IMR-90 (cell line): ENCODE measurements around the gene FAM162B. TPM values are rescaled to one million over a fixed set of nuclear protein-coding genes. Genes with fewer than 3 reads are reported as not detected.

ENCODE experiments used
- ATAC-seq: fragments of 200-7000 bp; cut with Tn5 transposase; 2 replicates; pipeline ENCODE4 v1.9.1; 2020; ENCODE audit warnings: low read depth, mild to moderate bottlenecking, moderate library complexity
- BruUV-seq: library from RNA; stranded (reverse); fragments of 400-500 nt; replicated peaks from 2 replicates; lab custom pipeline; 2021; lab: Mats Ljungman, UMichigan
- CTCF ChIA-PET: fragments of 300-600 bp; formaldehyde crosslinking; extraction: SDS; loops from one replicate; lab custom pipeline; 2021; ENCODE audit warnings: antibody characterized with exemption; lab: Yijun Ruan, JAX
- POLR2A ChIA-PET: fragments of 300-600 bp; sonication (Branson Sonifier 250); formaldehyde crosslinking; loops from one replicate; lab custom pipeline; 2022; ENCODE audit warnings: antibody characterized with exemption; ENCODE audit not compliant: unreplicated experiment; lab: Charles Lee
- DNase-seq: peaks from one replicate; pipeline ENCODE4 v3.0.0; 2013
- H2AFZ ChIP-seq: replicated peaks from 2 replicates; pipeline ENCODE3; 2013; ENCODE audit warnings: low read length, mild to moderate bottlenecking; ENCODE audit not compliant: poor library complexity
- H2AK5ac ChIP-seq: 2 replicates; pipeline ENCODE4 v1.6.1; 2013; ENCODE audit warnings: low read depth, low read length, inconsistent platforms
- H2AK9ac ChIP-seq: replicated peaks from 2 replicates; pipeline ENCODE3; 2013; ENCODE audit warnings: mild to moderate bottlenecking, low read depth, low read length, moderate library complexity; ENCODE audit not compliant: poor library complexity
- H2BK120ac ChIP-seq: 2 replicates; pipeline ENCODE4 v1.6.1; 2013; ENCODE audit warnings: low read depth, low read length, inconsistent platforms
- H2BK15ac ChIP-seq: 3 replicates; pipeline ENCODE4 v1.6.1; 2013; ENCODE audit warnings: low read depth, low read length, inconsistent platforms
- H2BK20ac ChIP-seq: 2 replicates; pipeline ENCODE4 v1.6.1; 2013; ENCODE audit warnings: low read depth, mild to moderate bottlenecking, inconsistent platforms, low read length, moderate library complexity
- H2BK5ac ChIP-seq: 2 replicates; pipeline ENCODE4 v1.6.1; 2013; ENCODE audit warnings: mild to moderate bottlenecking, low read depth, low read length, inconsistent platforms; ENCODE audit not compliant: poor library complexity, severe bottlenecking
- H3K14ac ChIP-seq: replicated peaks from 2 replicates; pipeline ENCODE4 v1.6.1; 2013; ENCODE audit warnings: low read depth, low read length, inconsistent platforms
- H3K18ac ChIP-seq: 2 replicates; pipeline ENCODE4 v1.6.1; 2013; ENCODE audit warnings: low read depth, low read length, control low read depth
- H3K23ac ChIP-seq: 2 replicates; pipeline ENCODE4 v1.6.1; 2013; ENCODE audit warnings: low read depth, low read length, inconsistent platforms
- H3K27ac ChIP-seq: 2 replicates; pipeline ENCODE4 v1.5.1; 2013; ENCODE audit warnings: mild to moderate bottlenecking, control low read depth, low read length; ENCODE audit not compliant: insufficient read depth
- H3K27me3 ChIP-seq: 2 replicates; pipeline ENCODE4 v1.6.1; 2013; ENCODE audit warnings: low read length; ENCODE audit not compliant: control insufficient read depth, insufficient read depth
- H3K36me3 ChIP-seq: 2 replicates; pipeline ENCODE4 v1.6.1; 2013; ENCODE audit warnings: low read length, mixed read lengths; ENCODE audit not compliant: control insufficient read depth, insufficient read depth
- H3K4ac ChIP-seq: 2 replicates; pipeline ENCODE4 v1.6.1; 2013; ENCODE audit warnings: low read depth, low read length, inconsistent platforms
- H3K4me1 ChIP-seq: 2 replicates; pipeline ENCODE4 v1.6.1; 2013; ENCODE audit warnings: low read length, mixed read lengths; ENCODE audit not compliant: control insufficient read depth, insufficient read depth
- H3K4me2 ChIP-seq: 2 replicates; pipeline ENCODE4 v1.6.1; 2013; ENCODE audit warnings: low read depth, mild to moderate bottlenecking, control low read depth, low read length, moderate library complexity
- H3K4me3 ChIP-seq: 2 replicates; pipeline ENCODE4 v1.5.1; 2013; ENCODE audit warnings: low read depth, mild to moderate bottlenecking, control low read depth, low read length, moderate library complexity; ENCODE audit not compliant: insufficient read depth
- H3K56ac ChIP-seq: 2 replicates; pipeline ENCODE4 v1.6.1; 2013; ENCODE audit warnings: low read length, inconsistent platforms; ENCODE audit not compliant: insufficient read depth; ENCODE audit errors: extremely low read depth
- H3K79me1 ChIP-seq, 2 experiments: 2 replicates each; pipeline ENCODE4 v1.6.1; 2013; ENCODE audit warnings: low read length in 2 of 2, inconsistent platforms in 1 of 2, low read depth in 1 of 2
- H3K9ac ChIP-seq: 2 replicates; pipeline ENCODE4 v1.6.1; 2013; ENCODE audit warnings: low read depth, low read length, control low read depth
- H3K9me1 ChIP-seq: 2 replicates; pipeline ENCODE4 v1.6.1; 2013; ENCODE audit warnings: low read length, inconsistent platforms; ENCODE audit not compliant: insufficient read depth
- H3K9me3 ChIP-seq: 2 replicates; pipeline ENCODE4 v1.6.1; 2013; ENCODE audit warnings: low read length; ENCODE audit not compliant: control insufficient read depth, insufficient read depth
- H4K20me1 ChIP-seq: 2 replicates; pipeline ENCODE4 v1.6.1; 2013; ENCODE audit warnings: low read length, inconsistent platforms; ENCODE audit not compliant: insufficient read depth
- H4K5ac ChIP-seq: 2 replicates; pipeline ENCODE4 v1.6.1; 2013; ENCODE audit warnings: mild to moderate bottlenecking, low read depth, low read length, control low read depth
- H4K8ac ChIP-seq, 2 experiments: 2 replicates each; pipeline ENCODE4 v1.6.1; 2013; ENCODE audit warnings: low read depth in 2 of 2, low read length in 2 of 2, control low read depth in 1 of 2, inconsistent platforms in 1 of 2
- H4K91ac ChIP-seq: 2 replicates; pipeline ENCODE4 v1.6.1; 2013; ENCODE audit warnings: low read depth, low read length, inconsistent platforms; ENCODE audit not compliant: insufficient read depth
- MXI1 ChIP-seq: IDR thresholded peaks from 2 replicates; pipeline ENCODE4 v1.6.1; 2012; ENCODE audit warnings: low read depth, mild to moderate bottlenecking, low read length, moderate library complexity, borderline replicate concordance
- WGBS, 2 experiments: methylation state at CpG; one replicate each; pipeline versions ENCODE4 v1.1.5 to v1.1.7; 2013; ENCODE audit warnings: missing lambda C conversion rate in 2 of 2; ENCODE audit not compliant: insufficient read length in 1 of 2; ENCODE audit errors: extremely low coverage in 2 of 2; 5-methylcytosine and 5-hydroxymethylcytosine counted together
- dilution Hi-C: fragments of 300-500 bp; cut with HindIII; formaldehyde crosslinking; loops from one replicate; pipeline ENCODE4 v1.14.3; 2018; ENCODE audit warnings: low sequenced_read_pairs; ENCODE audit not compliant: unreplicated experiment
- in situ Hi-C: fragments of 300-500 bp; cut with MboI; formaldehyde crosslinking; loops from 3 replicates; pipeline ENCODE4 v1.14.3; 2019; ENCODE audit warnings: low sequenced_read_pairs, inconsistent platforms, mixed read lengths
- intact Hi-C: fragments of 100-400 bp; cut with micrococcal nuclease; formaldehyde crosslinking; loops from 2 replicates; pipeline ENCODE4 v1.10.0; 2022
- polyA plus RNA-seq, 3 experiments: library from polyadenylated mRNA; depleted of rRNA; stranded (reverse); fragments of >200 nt; gene quantifications; 2 replicates each; pipeline ENCODE4 v1.2.3, GENCODE V29; 2012; ENCODE audit warnings: low replicate concordance in 1 of 3
- total RNA-seq: library from RNA; depleted of rRNA; stranded (reverse); fragments of >200 nt; gene quantifications from 2 replicates; pipeline ENCODE4 v1.2.3, GENCODE V29; 2012

The FAM162B gene
- total and polyA plus RNA-seq, 2 of the 4 experiments (the other 2 are of a cell fraction), result 2.9 to 3.2 TPM

DNA sequence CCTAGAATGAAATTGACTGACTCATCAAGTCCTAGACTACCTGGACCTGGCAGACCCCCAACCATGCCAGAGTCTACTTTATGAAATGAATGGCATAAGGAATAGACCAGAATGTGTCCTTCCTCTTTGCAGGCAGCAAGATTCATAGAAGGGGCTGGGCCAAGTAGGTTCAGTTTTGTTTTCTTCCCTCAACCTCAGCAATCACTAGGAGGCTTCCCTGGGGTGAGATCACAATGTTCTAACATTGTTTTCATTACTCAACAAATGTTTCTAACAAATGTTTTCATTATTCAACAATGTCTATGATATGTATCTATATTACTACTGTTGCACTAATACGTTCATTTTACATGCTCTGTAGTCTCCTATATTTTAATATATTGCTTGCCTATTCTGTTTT is 8.4 kb upstream of the FAM162B start:
- Histone ChIP-seq H3K36me3 (no peaks in the 10 kb centered on the region), H3K27me3 (no peaks in the 10 kb centered on the region), H2BK20ac (no peak overlapping the region), H4K20me1 (no peaks in the 10 kb centered on the region), H4K5ac (no peak overlapping the region), H2BK120ac (no peak overlapping the region), H3K23ac (no peak overlapping the region), H3K56ac (no peak overlapping the region), H3K9me3 (no peaks in the 10 kb centered on the region), H2AK9ac (no peak overlapping the region), H3K79me1 (no peaks in the 10 kb centered on the region), H3K27ac (no peak overlapping the region), H3K4me2 (no peak overlapping the region), H2BK15ac (no peak overlapping the region), H3K9ac (no peak overlapping the region), H3K4ac (no peak overlapping the region), H3K4me3 (no peak overlapping the region), H3K14ac (no peak overlapping the region), H4K8ac (no peak overlapping the region), H3K9me1 (no peaks in the 10 kb centered on the region), H2AFZ (no peak overlapping the region), H3K4me1 (no peaks in the 10 kb centered on the region), H4K91ac (no peak overlapping the region), H3K18ac (no peak overlapping the region), H2BK5ac (no peak overlapping the region), H2AK5ac (no peak overlapping the region)
- no peak for ATAC-seq
- intact Hi-C loops, result no loop called here
- CTCF ChIA-PET, result no interaction called here
- WGBS, 2 experiments, result no CpG with 5 or more reads among the region's 1 CpG
- BruUV-seq, result no TSS peak
- POLR2A ChIA-PET, result no interaction called here
- in situ Hi-C loops, result no loop called here
- dilution Hi-C loops, result no loop called here
- TF ChIP-seq MXI1, result no peak
- no peak for DNase-seq
